Smooth muscle cell of the coronary artery (primary cell): Measurements from ENCODE around the gene ASZ1. TPM values are rescaled to one million over a fixed set of nuclear protein-coding genes. Genes with fewer than 3 reads are reported as not detected.

Source experiments
- total RNA-seq: library from RNA; depleted of rRNA; stranded (reverse); fragments of >200 nt; gene quantifications from 2 replicates; pipeline ENCODE4 v1.2.3, GENCODE V29; 2014; ENCODE audit warnings: low replicate concordance

The ASZ1 gene
- total RNA-seq = not detected in 2 replicates

GRCh38 chr7:117427258-117427701, at the start of gene ASZ1:
TSS of gene ASZ1 (minus strand) at chr7:117427493. CDS start at chr7:117427460, 33 bp downstream.

GRCh38 chr7:117322741-117323304, 104.5 kb downstream of the ASZ1 start, which contains the start of gene WNT2:
TSS of gene WNT2 (minus strand) at chr7:117323058. CDS start at chr7:117322989, 69 bp downstream.

Other genes with a start within 250 kb of the ASZ1 start
- 0.08 and 1.6 TPM in 2 replicates for gene WNT2, start 104.4 kb downstream of the ASZ1 start, total RNA-seq
- not detected in 2 replicates for gene CFTR, start 52.5 kb upstream of the ASZ1 start, total RNA-seq